ENCODE results near the gene RPS16.
A peak's percentile ranks its signal among the peaks of the same experiment; 100 is the strongest.

The RPS16 gene

DNA sequence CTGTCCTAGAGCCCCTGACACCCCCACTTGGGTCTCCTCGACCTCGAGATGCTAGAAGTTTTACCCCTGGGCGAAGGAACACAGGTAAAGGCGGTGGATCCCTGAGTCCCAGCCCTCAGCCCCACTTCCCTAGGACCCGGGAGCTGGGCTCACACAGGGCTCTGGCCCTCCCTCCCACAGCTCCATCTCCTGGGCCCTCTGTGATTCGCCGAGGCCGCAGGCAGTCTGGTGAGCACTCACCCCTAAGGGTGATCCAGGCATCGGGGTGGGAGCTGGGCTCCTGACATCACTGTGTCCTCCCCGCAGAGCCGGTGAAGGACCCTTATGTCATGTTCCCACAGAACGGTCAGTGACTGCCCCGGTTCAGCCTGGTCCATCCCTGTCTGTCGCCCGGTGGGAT is 15.0 kb downstream of the RPS16 start:
- DNase-seq: no peak

- no peak for DNase-seq
These were observed 16.7 kb downstream of the RPS16 start for GRCh38 chr19:39419003-39419402.

GRCh38 chr19:39417463-39418181 is 18.1 kb downstream of the RPS16 start:
- no peak for DNase-seq

GRCh38 chr19:39416152-39417120 is 19.3 kb downstream of the RPS16 start:
- DNase-seq: no peak

DNA sequence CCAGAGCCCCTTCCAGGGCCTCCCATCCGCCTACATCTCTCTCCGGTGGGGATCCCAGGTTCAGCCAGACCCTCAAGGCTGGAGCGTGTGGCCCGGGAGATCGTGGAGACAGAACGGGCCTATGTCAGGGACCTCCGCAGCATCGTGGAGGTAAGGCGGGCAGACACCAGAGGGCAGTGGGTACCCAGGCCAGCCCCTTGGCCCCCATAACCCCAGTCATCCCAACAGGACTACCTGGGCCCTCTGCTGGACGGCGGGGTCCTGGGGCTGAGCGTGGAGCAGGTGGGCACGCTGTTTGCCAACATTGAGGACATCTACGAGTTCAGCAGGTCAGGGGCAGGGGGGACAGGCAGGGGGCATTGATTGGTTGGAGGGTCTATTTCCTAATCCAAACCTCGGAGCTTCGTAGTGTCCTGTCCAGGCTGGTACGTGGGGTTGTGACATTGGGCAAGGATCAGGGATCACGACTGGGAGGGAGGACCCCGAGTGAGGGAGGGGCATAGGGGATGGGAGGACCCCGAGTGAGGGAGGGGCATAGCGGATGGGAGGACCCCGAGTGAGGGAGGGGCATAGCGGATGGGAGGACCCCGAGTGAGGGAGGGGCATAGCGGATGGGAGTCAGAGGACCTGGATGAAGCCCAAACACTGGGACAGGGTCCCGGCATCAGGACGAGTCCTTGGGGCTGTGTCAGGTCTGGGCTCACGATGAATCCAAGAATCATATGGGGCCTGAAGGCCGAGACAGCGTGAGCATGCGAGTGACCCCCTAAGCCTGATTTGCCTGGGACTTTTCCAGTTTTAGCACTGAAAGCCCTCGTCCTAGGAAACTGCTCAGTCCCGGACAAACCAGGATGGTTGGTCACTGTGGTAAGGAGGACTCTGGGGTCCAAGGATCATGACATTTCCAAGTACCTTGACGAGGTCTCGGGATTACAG is 20.4 kb downstream of the RPS16 start:
- no peak for DNase-seq

DNA sequence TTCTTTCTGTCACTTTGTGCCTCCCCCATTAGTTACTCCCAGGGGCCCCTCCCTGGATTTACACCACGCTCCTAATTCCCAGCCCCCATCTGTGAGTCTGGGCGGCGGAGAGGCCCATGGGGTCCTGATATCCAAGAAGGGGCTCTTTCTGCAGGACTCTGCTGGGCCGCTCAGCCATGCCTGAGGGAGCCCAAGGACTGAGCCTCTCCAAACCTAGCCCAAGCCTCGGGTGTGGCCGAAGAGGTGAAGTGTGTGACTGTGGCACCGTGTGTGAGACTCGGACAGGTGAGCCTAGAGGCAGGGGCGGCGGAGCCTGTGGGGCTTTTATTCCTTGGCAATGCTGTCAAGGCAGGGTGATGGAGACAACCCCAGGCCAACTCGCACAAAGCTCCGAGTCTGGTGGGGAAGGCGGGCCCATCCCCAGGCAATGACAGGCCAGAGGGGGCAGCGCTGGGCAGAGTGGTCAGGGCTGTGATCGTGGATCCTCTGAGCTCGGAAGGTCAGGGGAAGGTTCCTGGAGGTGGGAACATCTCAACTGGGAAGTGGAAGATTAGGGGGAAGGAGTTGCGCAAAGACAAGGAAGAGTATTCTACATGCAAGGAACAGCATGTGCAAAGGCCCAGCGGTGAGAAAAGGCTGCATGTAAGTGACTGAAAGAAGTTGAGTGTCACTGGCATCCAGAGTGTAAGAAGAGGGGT is 21.7 kb downstream of the RPS16 start:
- no peak for DNase-seq

DNA sequence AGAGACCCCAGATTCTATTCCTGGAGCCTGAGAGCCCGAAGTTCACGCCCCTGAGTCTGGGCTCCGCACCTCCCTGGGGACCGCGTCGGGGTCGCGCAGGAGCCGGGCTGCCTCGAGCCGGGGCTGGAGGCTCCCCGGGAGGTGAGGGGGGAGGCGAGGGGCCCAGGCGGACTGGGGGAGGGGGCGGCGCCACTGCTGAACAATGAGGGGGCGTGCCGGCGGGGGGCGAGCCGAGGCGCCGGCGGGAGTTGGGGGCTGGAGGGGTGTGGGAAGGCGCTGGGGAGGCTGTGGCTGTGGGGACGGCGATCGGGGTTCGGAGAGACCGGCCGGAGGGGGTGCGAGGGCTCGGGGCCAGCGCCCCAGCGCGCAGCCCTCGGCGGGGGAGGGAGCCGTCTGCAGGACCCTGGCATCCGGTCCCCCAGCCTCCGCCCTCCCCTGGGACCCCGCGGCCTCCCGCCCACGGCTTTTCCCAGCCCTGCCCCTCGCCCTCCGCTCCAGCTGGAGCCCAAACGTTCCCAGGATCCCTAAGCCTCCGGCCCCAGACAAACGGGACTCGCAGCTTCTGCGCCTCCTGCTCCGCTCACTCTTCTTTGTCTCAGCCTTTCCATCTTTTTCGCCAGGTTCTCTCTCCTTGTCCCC is 22.4 kb downstream of the RPS16 start:
- DNase-seq: peak; percentile 80

DNA sequence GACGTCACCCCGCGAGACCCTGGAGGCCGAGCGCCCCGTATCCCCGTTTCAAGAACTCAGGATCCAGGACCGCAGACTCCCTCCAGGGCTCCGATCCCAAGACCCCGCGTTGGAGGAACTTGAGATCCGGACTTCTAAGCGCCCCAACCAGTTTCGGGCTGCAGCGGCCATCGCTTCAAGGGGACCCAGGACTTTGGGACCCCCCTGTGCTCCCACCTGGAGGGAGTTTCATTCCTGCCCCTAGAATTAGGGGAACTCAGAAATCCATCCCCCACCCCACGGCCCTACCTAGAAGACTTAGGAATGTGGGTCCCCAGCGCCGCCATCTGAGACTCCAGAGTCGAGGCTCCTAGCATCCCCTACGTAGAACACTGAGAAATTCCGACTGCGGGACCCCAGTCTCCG is 22.9 kb downstream of the RPS16 start:
- DNase-seq: no peak

GRCh38 chr19:39412100-39412866 is 23.5 kb downstream of the RPS16 start, which contains the start of gene PLEKHG2:
TSS of gene PLEKHG2 (plus strand) at chr19:39412669. CDS start at chr19:39414087, 1,418 bp downstream.
- peak; percentile 100 for DNase-seq

- peak; percentile 90 for DNase-seq
These were observed 24.0 kb downstream of the RPS16 start for GRCh38 chr19:39411832-39412099.

- DNase-seq: no peak
These were observed 24.5 kb downstream of the RPS16 start for GRCh38 chr19:39411081-39411831.

DNA sequence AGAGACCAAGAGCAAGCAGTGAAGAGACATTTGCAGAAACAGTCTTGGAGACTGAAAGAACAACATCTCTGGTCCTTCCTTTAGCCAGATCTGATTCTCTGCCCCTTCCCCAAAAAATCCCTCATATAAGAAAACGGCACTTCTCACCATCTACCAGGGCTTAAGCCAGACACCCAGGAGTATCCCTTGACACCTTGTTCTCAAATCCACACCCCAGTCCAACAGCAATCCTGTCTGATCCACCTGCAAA is 25.0 kb downstream of the RPS16 start:
- no peak for DNase-seq

GRCh38 chr19:39410017-39410830 is 25.5 kb downstream of the RPS16 start:
- peak; percentile 70 for DNase-seq

DNA sequence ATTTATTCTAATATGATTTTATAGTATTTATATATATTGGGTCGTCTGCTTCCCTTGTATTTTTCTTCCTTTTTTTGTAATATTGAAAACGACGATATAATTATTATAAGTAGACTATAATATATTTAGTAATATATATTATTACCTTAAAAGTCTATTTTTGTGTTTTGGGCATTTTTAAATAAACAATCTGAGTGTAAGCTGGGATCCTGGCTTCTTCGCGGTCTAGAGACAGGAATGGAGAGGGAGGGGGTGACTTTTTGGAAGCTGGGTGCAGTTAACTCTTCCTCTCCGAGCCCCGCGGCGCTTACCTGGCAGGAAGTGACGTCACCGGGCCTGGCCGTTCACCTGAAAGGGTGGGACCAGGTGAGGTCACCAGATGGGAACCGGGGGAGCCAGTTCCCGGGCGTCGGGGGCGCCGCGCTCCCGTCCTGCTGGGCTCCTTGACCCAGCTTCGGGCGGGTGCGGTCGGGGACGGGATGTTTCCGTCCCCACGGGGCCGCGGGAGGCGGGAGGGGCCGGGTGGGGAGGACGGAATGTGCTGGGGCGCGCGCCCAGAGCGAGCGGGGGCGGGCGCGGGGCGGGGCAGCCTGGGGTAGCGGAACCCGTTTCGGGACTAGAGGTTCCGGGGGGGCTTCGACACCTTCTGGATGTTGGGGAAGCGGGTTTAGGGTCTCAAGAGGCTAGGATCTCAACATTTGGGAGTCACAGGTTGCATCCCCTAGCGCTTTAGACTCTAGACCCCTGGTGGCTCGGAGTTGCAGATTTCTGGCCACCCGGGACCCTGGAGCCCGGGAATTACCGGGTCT is 26.3 kb downstream of the RPS16 start:
- DNase-seq: peak; percentile 79

- peak; percentile 34 for DNase-seq
These were observed 27.1 kb downstream of the RPS16 start for GRCh38 chr19:39408392-39409207.

- no peak for DNase-seq
These were observed 27.9 kb downstream of the RPS16 start for GRCh38 chr19:39407660-39408391.

DNA sequence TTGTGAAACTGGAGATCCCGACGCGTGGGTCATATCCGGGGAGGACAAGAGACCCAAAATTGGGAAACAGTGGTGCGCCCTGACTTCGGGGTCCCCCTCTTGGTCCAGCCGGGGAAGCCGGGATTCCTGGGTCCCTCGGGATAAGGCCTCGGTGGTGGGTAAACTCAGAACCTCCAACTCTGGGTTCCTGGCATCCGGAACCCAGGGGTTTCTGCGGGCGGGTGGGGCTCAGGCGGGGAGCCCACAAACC is 28.4 kb downstream of the RPS16 start:
- no peak for DNase-seq

All from fibroblast of skin of back (primary cell).